HepG2 (cell line): ENCODE measurements around the gene GALNT12. TPM values are rescaled to one million over a fixed set of nuclear protein-coding genes. Genes with fewer than 3 reads are reported as not detected.

Experiments
- ATAC-seq: fragments of 200-7000 bp; cut with Tn5 transposase; 3 replicates; pipeline ENCODE4 v1.9.1; 2020; ENCODE audit warnings: mild to moderate bottlenecking, moderate library complexity
- BruUV-seq: library from RNA; stranded (reverse); fragments of 400-500 nt; replicated peaks from 2 replicates; lab custom pipeline; 2021; lab: Mats Ljungman, UMichigan
- CTCF ChIA-PET: fragments of 300-600 bp; formaldehyde crosslinking; extraction: SDS; loops from one replicate; lab custom pipeline; 2021; ENCODE audit warnings: low total read pairs, inconsistent platforms, low intra/inter-chr PET ratio; lab: Yijun Ruan, JAX
- POLR2A ChIA-PET: fragments of 350-600 bp; sonication (Branson Sonifier 250); formaldehyde crosslinking; loops from one replicate; lab custom pipeline; 2020; ENCODE audit warnings: antibody characterized with exemption, inconsistent platforms; lab: Yijun Ruan, JAX
- DNase-seq: peaks from one replicate; pipeline ENCODE4 v3.0.0-alpha.2; 2015; ENCODE audit warnings: low spot score
- FAIRE-seq: peaks from 3 replicates; lab custom pipeline; 2011; peaks lifted over from hg19 to GRCh38; lab: Jason Lieb, UNC
- H2AFZ ChIP-seq: one replicate; pipeline ENCODE4 v1.6.1; 2011; ENCODE audit warnings: low read length, inconsistent platforms
- H3K27ac ChIP-seq: fragments of 300-600 bp; 3 replicates; pipeline ENCODE4 v1.8.0; 2011; ENCODE audit warnings: mixed run types, mild to moderate bottlenecking, mixed read lengths, low read length, inconsistent platforms; ENCODE audit not compliant: insufficient read depth; ENCODE audit errors: extremely low read length
- H3K27me3 ChIP-seq, 2 experiments: fragments of 200-600 bp in 1 of 2; 2 replicates in 1 of 2; 3 replicates in 1 of 2; pipeline versions ENCODE4 v1.6.0 to v1.8.0; 2011; ENCODE audit warnings: low read length in 2 of 2, mild to moderate bottlenecking in 2 of 2, moderate library complexity in 2 of 2, inconsistent platforms in 1 of 2; ENCODE audit not compliant: insufficient read depth in 2 of 2, control insufficient read depth in 1 of 2
- H3K36me3 ChIP-seq, 2 experiments: fragments of 200-600 bp in 1 of 2; replicated peaks in 1 of 2; 2 replicates in 1 of 2; 3 replicates in 1 of 2; pipeline versions ENCODE4 v1.5.1 to v1.8.0; 2011; ENCODE audit warnings: low read length in 2 of 2, inconsistent platforms in 1 of 2; ENCODE audit not compliant: insufficient read depth in 2 of 2, control insufficient read depth in 1 of 2
- H3K4me1 ChIP-seq: 2 replicates; pipeline ENCODE4 v1.5.1; 2012; ENCODE audit warnings: low read length, inconsistent platforms; ENCODE audit not compliant: insufficient read depth
- H3K4me2 ChIP-seq: 2 replicates; pipeline ENCODE4 v1.6.0; 2011; ENCODE audit warnings: low read depth, low read length, inconsistent platforms
- H3K4me3 ChIP-seq, 3 experiments: fragments of 200-600 bp in 1 of 3; sonication (generic), shearing (Covaris generic) in 1 of 3; replicated peaks in 1 of 3; 2 replicates each; pipeline ENCODE4 v1.5.1; 2011 to 2016; ENCODE audit warnings: low read length in 3 of 3, inconsistent platforms in 2 of 3, low read depth in 2 of 3, mild to moderate bottlenecking in 2 of 3, control low read depth in 1 of 3, mixed read lengths in 1 of 3; ENCODE audit not compliant: insufficient read depth in 1 of 3
- H3K79me2 ChIP-seq: one replicate; pipeline ENCODE4 v1.6.1; 2011; ENCODE audit warnings: low read length, inconsistent platforms; ENCODE audit not compliant: insufficient read depth
- H3K9ac ChIP-seq: 2 replicates; pipeline ENCODE4 v1.6.0; 2011; ENCODE audit warnings: mild to moderate bottlenecking, low read depth, low read length, inconsistent platforms; ENCODE audit not compliant: insufficient read depth
- H3K9me3 ChIP-seq: 2 replicates; pipeline ENCODE4 v1.5.1; 2012; ENCODE audit warnings: mild to moderate bottlenecking, low read length
- H4K20me1 ChIP-seq: 2 replicates; pipeline ENCODE4 v1.6.0; 2011; ENCODE audit warnings: inconsistent platforms, mild to moderate bottlenecking, low read length, moderate library complexity; ENCODE audit not compliant: insufficient read depth
- KLF12 ChIP-seq: sonication (generic); formaldehyde crosslinking; IDR thresholded peaks from 2 replicates; pipeline ENCODE4 v1.4.0; 2020; ENCODE audit warnings: missing genetic modification reagents, borderline replicate concordance
- KLF6 ChIP-seq: IDR thresholded peaks from 2 replicates; pipeline ENCODE4 v1.8.0; 2016; ENCODE audit warnings: missing biosample characterization, missing genetic modification reagents
- POLR2AphosphoS2 ChIP-seq: IDR thresholded peaks from 2 replicates; pipeline ENCODE4 v1.6.1; 2011; ENCODE audit warnings: low read depth, low read length, improper control_type of control experiment
- REL ChIP-seq: sonication (generic); formaldehyde crosslinking; conservative IDR thresholded peaks from 2 replicates; pipeline ENCODE4 v1.8.0; 2022; ENCODE audit warnings: mild to moderate bottlenecking, missing genetic modification reagents, moderate library complexity
- ZNF451 ChIP-seq: sonication (generic); formaldehyde crosslinking; IDR thresholded peaks from 2 replicates; pipeline ENCODE4 v1.5.0; 2020; ENCODE audit warnings: mild to moderate bottlenecking, missing genetic modification reagents
- ZSCAN22 ChIP-seq: sonication (generic); formaldehyde crosslinking; IDR thresholded peaks from 2 replicates; pipeline ENCODE4 v1.4.0; 2020; ENCODE audit warnings: mild to moderate bottlenecking, missing genetic modification reagents
- WGBS: methylation state at CpG from one replicate; pipeline ENCODE4 v1.1.6; 2017; ENCODE audit warnings: low lambda C conversion rate; 5-methylcytosine and 5-hydroxymethylcytosine counted together
- in situ Hi-C: cut with HindIII; loops from 2 replicates; pipeline ENCODE4 v1.10.0; 2017; ENCODE audit warnings: low pct_unique_long_range_greater_than_20kb; ENCODE audit not compliant: extremely low pct_ligation_motif_present
- intact Hi-C: fragments of 100-400 bp; cut with micrococcal nuclease; formaldehyde crosslinking; loops from one replicate; pipeline ENCODE4 v1.10.0; 2022; ENCODE audit not compliant: unreplicated experiment
- polyA plus RNA-seq, 8 experiments: library from polyadenylated mRNA; depleted of rRNA in 3 of 8; stranded (reverse) in 7 of 8; unstranded in 1 of 8; fragments of >200 nt; fragmentation: Illumina TruSeq in 4 of 8; extraction: Trizol in 4 of 8; gene quantifications; 2 replicates each; pipeline versions ENCODE4 v1.2.1 to v1.2.3, GENCODE V29; 2011 to 2016; ENCODE audit warnings: low read depth in 4 of 8, missing spikeins in 1 of 8, mixed read lengths in 1 of 8; ENCODE audit not compliant: insufficient read depth in 1 of 8
- total RNA-seq, 5 experiments: library from RNA; depleted of rRNA; stranded (reverse); fragments of >200 nt; fragmentation: Illumina TruSeq; extraction: Trizol; gene quantifications; 2 replicates each; pipeline ENCODE4 v1.2.3, GENCODE V29; 2016; ENCODE audit warnings: low read depth in 1 of 5
- TF ChIP-seq, protein P1 (sequence below): conservative IDR thresholded peaks from 2 replicates; pipeline ENCODE4 v1.6.1; 2018; ENCODE audit warnings: missing genetic modification reagents
- TF ChIP-seq, protein P2 (sequence below): sonication (generic); formaldehyde crosslinking; IDR thresholded peaks from 2 replicates; pipeline ENCODE4 v1.8.0; 2022; ENCODE audit warnings: missing genetic modification reagents, mild to moderate bottlenecking, borderline replicate concordance

Gene GALNT12
- total and polyA plus RNA-seq, 2 of the 13 experiments (the other 11 are each of a cell fraction or from before 2014, with no cell fraction given): 0.07 TPM; not detected in 1

DNA sequence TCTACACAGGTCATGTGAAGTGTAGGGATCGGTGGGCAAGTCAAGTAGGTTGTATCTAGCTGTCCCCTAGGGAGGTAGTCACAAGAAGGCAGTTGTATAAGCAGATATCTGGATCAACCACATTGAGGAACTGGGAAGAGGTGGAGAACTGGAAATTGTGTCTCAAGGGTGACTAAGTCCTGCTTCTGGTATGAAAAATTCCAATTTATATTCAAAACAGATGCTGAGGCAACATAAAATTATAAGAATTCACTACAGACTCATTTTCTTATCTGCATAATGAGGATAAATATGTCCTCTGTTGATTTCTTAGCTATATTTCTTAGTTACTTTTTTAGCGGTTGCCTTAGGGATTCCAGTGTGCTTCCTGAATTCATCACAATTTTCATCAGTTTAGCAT is 46.8 kb downstream of the GALNT12 start:
- Histone ChIP-seq H3K9ac (no peak overlapping the region), H2AFZ (no peak overlapping the region), H3K79me2 (no peaks in the 10 kb centered on the region), H3K4me1 (no peaks in the 10 kb centered on the region), H3K4me3 (no peak overlapping the region), H3K27ac (no peak overlapping the region), H3K27me3 (no peaks in the 10 kb centered on the region), H3K4me2 (no peak overlapping the region), H3K9me3 (no peaks in the 10 kb centered on the region), H4K20me1 (no peaks in the 10 kb centered on the region), H3K36me3 (no peaks in the 10 kb centered on the region)
- DNase-seq (no peak), ATAC-seq (no peak), FAIRE-seq (no peak)
- no peak for TF ChIP-seq ZSCAN22 (CRISPR knock-in tag)
- TF ChIP-seq, protein P1, sequence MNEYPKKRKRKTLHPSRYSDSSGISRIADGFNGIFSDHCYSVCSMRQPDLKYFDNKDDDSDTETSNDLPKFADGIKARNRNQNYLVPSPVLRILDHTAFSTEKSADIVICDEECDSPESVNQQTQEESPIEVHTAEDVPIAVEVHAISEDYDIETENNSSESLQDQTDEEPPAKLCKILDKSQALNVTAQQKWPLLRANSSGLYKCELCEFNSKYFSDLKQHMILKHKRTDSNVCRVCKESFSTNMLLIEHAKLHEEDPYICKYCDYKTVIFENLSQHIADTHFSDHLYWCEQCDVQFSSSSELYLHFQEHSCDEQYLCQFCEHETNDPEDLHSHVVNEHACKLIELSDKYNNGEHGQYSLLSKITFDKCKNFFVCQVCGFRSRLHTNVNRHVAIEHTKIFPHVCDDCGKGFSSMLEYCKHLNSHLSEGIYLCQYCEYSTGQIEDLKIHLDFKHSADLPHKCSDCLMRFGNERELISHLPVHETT (CRISPR knock-in tag): no peak
- no peak for TF ChIP-seq KLF12 (CRISPR knock-in tag)
- TF ChIP-seq REL (CRISPR knock-in tag): no peak
- TF ChIP-seq, protein P2, sequence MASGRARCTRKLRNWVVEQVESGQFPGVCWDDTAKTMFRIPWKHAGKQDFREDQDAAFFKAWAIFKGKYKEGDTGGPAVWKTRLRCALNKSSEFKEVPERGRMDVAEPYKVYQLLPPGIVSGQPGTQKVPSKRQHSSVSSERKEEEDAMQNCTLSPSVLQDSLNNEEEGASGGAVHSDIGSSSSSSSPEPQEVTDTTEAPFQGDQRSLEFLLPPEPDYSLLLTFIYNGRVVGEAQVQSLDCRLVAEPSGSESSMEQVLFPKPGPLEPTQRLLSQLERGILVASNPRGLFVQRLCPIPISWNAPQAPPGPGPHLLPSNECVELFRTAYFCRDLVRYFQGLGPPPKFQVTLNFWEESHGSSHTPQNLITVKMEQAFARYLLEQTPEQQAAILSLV: no peak
- TF ChIP-seq ZNF451 (CRISPR knock-in tag): no peak
- TF ChIP-seq POLR2AphosphoS2: no peak
- no peak for TF ChIP-seq KLF6 (CRISPR knock-in tag)
- no TSS peak for BruUV-seq
- WGBS: 43% methylated on average over 2 of the region's 2 CpGs
- ChIA-PET POLR2A (no interaction called here), CTCF (no interaction called here)
- in situ Hi-C loops (no loop called here), intact Hi-C loops (no loop called here)
